Calu3 (cell line): ENCODE measurements around the gene C7orf25. TPM values are rescaled to one million over a fixed set of nuclear protein-coding genes. Genes with fewer than 3 reads are reported as not detected.
A peak's percentile ranks its signal among the peaks of the same experiment; 100 is the strongest.

Experiments used
- BruUV-seq: library from RNA; stranded (reverse); fragments of 400-500 nt; replicated peaks from 2 replicates; lab custom pipeline; 2021; lab: Mats Ljungman, UMichigan
- CTCF ChIA-PET: fragments of 300-600 bp; sonication (Branson Sonifier 250); formaldehyde crosslinking; loops from one replicate; lab custom pipeline; 2022; ENCODE audit warnings: antibody characterized with exemption; lab: Charles Lee
- DNase-seq: peaks from one replicate; pipeline ENCODE4 v3.0.0; 2022
- H3K27ac Mint-ChIP-seq: one replicate; pipeline ENCODE4 v1.8.0; 2022; ENCODE audit warnings: mixed read lengths; ENCODE audit not compliant: unreplicated experiment
- H3K27me3 Mint-ChIP-seq: one replicate; pipeline ENCODE4 v1.8.0; 2022; ENCODE audit warnings: mixed read lengths; ENCODE audit not compliant: unreplicated experiment
- H3K36me3 Mint-ChIP-seq: one replicate; pipeline ENCODE4 v1.8.0; 2022; ENCODE audit warnings: mild to moderate bottlenecking, moderate library complexity, mixed read lengths; ENCODE audit not compliant: insufficient read depth, unreplicated experiment
- H3K4me1 Mint-ChIP-seq: one replicate; pipeline ENCODE4 v1.8.0; 2022; ENCODE audit warnings: mild to moderate bottlenecking, low read depth, mixed read lengths; ENCODE audit not compliant: unreplicated experiment
- H3K4me3 Mint-ChIP-seq: one replicate; pipeline ENCODE4 v1.8.0; 2022; ENCODE audit warnings: mild to moderate bottlenecking, low read depth, moderate library complexity, mixed read lengths; ENCODE audit not compliant: unreplicated experiment
- H3K9me3 Mint-ChIP-seq: one replicate; pipeline ENCODE4 v1.8.0; 2022; ENCODE audit warnings: low read depth, mixed read lengths; ENCODE audit not compliant: unreplicated experiment
- CTCF ChIP-seq: fragments of 200-600 bp; IDR thresholded peaks from one replicate; pipeline ENCODE4 v1.8.0; 2022; ENCODE audit warnings: antibody characterized with exemption; ENCODE audit not compliant: unreplicated experiment
- intact Hi-C: fragments of 100-400 bp; cut with micrococcal nuclease; formaldehyde crosslinking; loops from one replicate; pipeline ENCODE4 v1.10.0; 2022; ENCODE audit not compliant: unreplicated experiment
- total RNA-seq: library from RNA; stranded (reverse); gene quantifications from 2 replicates; pipeline ENCODE4 v1.2.3, GENCODE V29; 2022

Gene C7orf25
- total RNA-seq, 1 experiment from 2014 or later = 10.4 TPM

DNA sequence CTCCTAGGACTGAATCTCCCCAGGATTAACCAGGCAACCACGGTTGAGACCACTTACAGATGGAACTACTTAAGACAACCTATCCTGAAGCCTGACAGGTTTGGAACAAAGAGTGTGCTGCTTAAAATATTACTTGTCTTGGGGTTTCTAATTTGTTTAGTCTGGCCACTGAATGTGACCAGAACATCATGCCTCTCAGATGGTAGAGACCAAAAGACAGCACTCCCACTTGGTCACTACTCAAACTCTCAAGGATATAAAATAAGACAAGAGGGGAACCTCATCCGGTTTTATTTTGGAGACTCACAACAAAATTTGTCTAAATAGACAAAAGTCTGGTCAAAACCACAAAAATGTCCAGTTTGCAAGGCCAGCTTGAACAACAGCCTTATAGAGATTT lies 35.7 kb upstream of the C7orf25 start:
- Mint-ChIP-seq H3K27ac (no peak overlapping the region), H3K4me1 (no peaks in the 10 kb centered on the region), H3K4me3 (no peak overlapping the region), H3K27me3 (peaks cover 13% of the 10 kb centered on the region), H3K9me3 (no peaks in the 10 kb centered on the region), H3K36me3 (no peaks in the 10 kb centered on the region)
- no peak for DNase-seq
- no TSS peak for BruUV-seq
- CTCF ChIA-PET = no interaction called here
- TF ChIP-seq CTCF = no peak
- intact Hi-C loops = no loop called here

- Mint-ChIP-seq H3K4me1 (no peaks in the 10 kb centered on the region), H3K9me3 (no peaks in the 10 kb centered on the region), H3K27me3 (peaks cover 13% of the 10 kb centered on the region), H3K36me3 (no peaks in the 10 kb centered on the region), H3K27ac (no peak overlapping the region), H3K4me3 (no peak overlapping the region)
- CTCF ChIA-PET = no interaction called here
- TF ChIP-seq CTCF = no peak
- intact Hi-C loops = no loop called here
- DNase-seq = no peak
- BruUV-seq = no TSS peak
These were observed 34.7 kb upstream of the C7orf25 start for GRCh38 chr7:42946627-42946950.

DNA sequence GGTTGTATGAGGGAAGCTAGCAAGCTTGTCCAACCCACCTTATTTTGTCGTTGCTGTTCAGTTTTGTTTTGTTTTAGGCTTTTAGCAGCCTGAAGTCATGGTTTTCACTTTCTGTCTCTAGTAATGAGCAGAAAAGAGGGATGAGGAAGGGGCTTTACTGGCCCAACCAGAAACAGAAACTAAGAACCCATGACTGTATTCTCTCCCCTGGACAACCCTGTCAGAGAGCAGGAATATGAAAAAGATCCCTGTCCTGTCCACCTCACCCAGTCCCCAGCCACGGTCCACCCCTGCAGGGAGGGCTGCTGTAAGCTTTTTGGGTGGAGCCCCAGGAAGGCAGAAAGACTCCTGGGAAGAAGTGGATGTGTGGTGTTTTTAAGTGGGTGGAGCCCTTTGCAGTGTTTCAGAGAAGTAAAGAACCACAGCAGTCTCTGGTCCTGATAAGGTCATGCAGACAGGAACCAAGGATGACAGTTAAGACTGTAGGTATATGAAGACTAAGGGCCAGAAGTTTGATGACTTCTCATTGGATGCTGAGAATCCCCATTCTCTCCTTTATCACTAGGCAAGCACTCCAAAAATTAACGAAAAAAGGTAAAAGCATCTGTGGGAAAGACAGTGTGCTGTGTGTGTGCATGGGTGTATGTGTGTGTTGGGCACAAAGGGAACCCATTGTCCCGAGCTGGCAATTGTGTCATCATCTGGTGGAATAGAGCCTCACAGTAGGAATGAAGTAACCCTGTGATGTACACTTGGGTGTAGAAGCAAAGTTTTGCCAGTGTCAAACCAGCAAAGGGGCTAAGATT lies 34.2 kb upstream of the C7orf25 start:
- Mint-ChIP-seq H3K4me3 (no peak overlapping the region), H3K27ac (no peak overlapping the region), H3K4me1 (no peaks in the 10 kb centered on the region), H3K9me3 (no peaks in the 10 kb centered on the region), H3K27me3 (peaks cover 13% of the 10 kb centered on the region), H3K36me3 (no peaks in the 10 kb centered on the region)
- DNase-seq = no peak
- CTCF ChIA-PET = interaction anchor here (1.5 kb wide), 1 partner anchor 14 kb away, joined by 5 read pairs; the partner anchor contains the start of genes MRPL32 and PSMA2
- TF ChIP-seq CTCF = no peak
- intact Hi-C loops = no loop called here
- no TSS peak for BruUV-seq

- no TSS peak for BruUV-seq
- Mint-ChIP-seq H3K27ac (no peak overlapping the region), H3K9me3 (no peaks in the 10 kb centered on the region), H3K4me3 (no peak overlapping the region), H3K4me1 (no peaks in the 10 kb centered on the region), H3K36me3 (peaks cover 8% of the 10 kb centered on the region), H3K27me3 (no peaks in the 10 kb centered on the region)
- TF ChIP-seq CTCF = peak; percentile 91
- CTCF ChIA-PET = interaction anchor here (0.6 to 1.5 kb wide), 10 partner anchors 9 to 641 kb away, joined by 3 to 8 read pairs (median 4); partner anchors contain the start of genes MRPL32, PSMA2 and STK17A
- intact Hi-C loops = loop anchor here (1.0 to 5.0 kb wide), 8 partner anchors 167 to 896 kb away; no protein-coding TSS in a partner anchor
- peak; percentile 88 for DNase-seq
These were observed 29.3 kb upstream of the C7orf25 start for GRCh38 chr7:42940985-42941847.
